Hematopoietic multipotent progenitor cell treated with erythropoietin and hydrocortisone succinate and interleukin-3 and kit ligand, for 6 days (in vitro differentiated cells): Measurements from ENCODE around the gene TXNDC16.
"Not testable (repeated sequence)": the region's sequence is repeated elsewhere in the genome, so short reads cannot be mapped to it uniquely, and the experiment has no call there.

Experiments
- DNase-seq: peaks from one replicate; pipeline ENCODE4 v3.0.0-alpha.2; 2015

The TXNDC16 gene

GRCh38 chr14:52536269-52536668 is 16.0 kb downstream of the TXNDC16 start:
- DNase-seq, result no peak

- DNase-seq, result no peak
Measured at GRCh38 chr14:52531481-52531880, 20.8 kb downstream of the TXNDC16 start.

- no peak for DNase-seq
Measured at GRCh38 chr14:52527052-52527451, 25.3 kb downstream of the TXNDC16 start.

GRCh38 chr14:52522581-52523345 is 29.5 kb downstream of the TXNDC16 start:
- DNase-seq, result no peak

GRCh38 chr14:52522033-52522432 is 30.3 kb downstream of the TXNDC16 start:
- no peak for DNase-seq

- DNase-seq, result peak; percentile 11
Measured at GRCh38 chr14:52514046-52514811, 38.1 kb downstream of the TXNDC16 start.

GRCh38 chr14:52513249-52513648 is 39.1 kb downstream of the TXNDC16 start:
- DNase-seq, result no peak

- DNase-seq, result peak; percentile 32
Measured at GRCh38 chr14:52494444-52494843, 57.9 kb downstream of the TXNDC16 start.

GRCh38 chr14:52485350-52485960 is 66.8 kb downstream of the TXNDC16 start:
- no peak for DNase-seq

GRCh38 chr14:52481864-52482263 is 70.4 kb downstream of the TXNDC16 start:
- DNase-seq, result no peak

- DNase-seq, result peak; percentile 69
Measured at GRCh38 chr14:52473557-52473956, 78.7 kb downstream of the TXNDC16 start.

- no peak for DNase-seq
Measured at GRCh38 chr14:52472728-52473127, 79.6 kb downstream of the TXNDC16 start.

- not testable (repeated sequence) for DNase-seq
Measured at GRCh38 chr14:52472251-52472650, 80.1 kb downstream of the TXNDC16 start.

GRCh38 chr14:52467515-52468266 is 84.6 kb downstream of the TXNDC16 start:
- DNase-seq, result no peak

- no peak for DNase-seq
Measured at GRCh38 chr14:52464175-52464574, 88.1 kb downstream of the TXNDC16 start.

GRCh38 chr14:52463375-52463774 is 88.9 kb downstream of the TXNDC16 start:
- DNase-seq, result no peak

GRCh38 chr14:52461721-52462120 is 90.6 kb downstream of the TXNDC16 start:
- no peak for DNase-seq

GRCh38 chr14:52458721-52459085 is 93.6 kb downstream of the TXNDC16 start:
- DNase-seq, result no peak

GRCh38 chr14:52457411-52457810 is 94.9 kb downstream of the TXNDC16 start:
- no peak for DNase-seq

GRCh38 chr14:52455291-52456088 is 96.8 kb downstream of the TXNDC16 start:
- DNase-seq, result no peak

- DNase-seq, result no peak
Measured at GRCh38 chr14:52447236-52447635, 105.1 kb downstream of the TXNDC16 start.

GRCh38 chr14:52446355-52446754 is 106.0 kb downstream of the TXNDC16 start:
- DNase-seq, result peak; percentile 70
